ENCODE measurements around the gene EDC3. TPM values are rescaled to one million over a fixed set of nuclear protein-coding genes. Genes with fewer than 3 reads are reported as not detected.

EDC3 gene
- total RNA-seq, 2 donors from 2014 or later = 44.5 to 48.3 TPM

- Histone ChIP-seq H3K27me3 (ENCODE audit: control insufficient read depth, insufficient read depth, low read length, poor library complexity, severe bottlenecking) (no peaks in the 10 kb centered on the region), H3K9ac (ENCODE audit: extremely low read depth, low read length, poor library complexity, severe bottlenecking) (no peak overlapping the region), H3K4me1 (ENCODE audit: control insufficient read depth, insufficient read depth, low read length) (no peaks in the 10 kb centered on the region), H3K27ac (ENCODE audit: low read depth, low read length) (no peak overlapping the region), H3K4me3 (ENCODE audit: low read length) (no peak overlapping the region), H3K9me3 (ENCODE audit: control insufficient read depth, low read length) (no peaks in the 10 kb centered on the region), H3K36me3 (ENCODE audit: control insufficient read depth, insufficient read depth, low read length) (peaks cover 23% of the 10 kb centered on the region)
- Mint-ChIP-seq H3K27me3 (ENCODE audit: insufficient read depth) (no peaks in the 10 kb centered on the region), H3K4me1 (no peaks in the 10 kb centered on the region), H3K27ac (no peak overlapping the region), H3K4me3 (no peak overlapping the region), H3K36me3 (ENCODE audit: low read depth) (peaks cover 27% of the 10 kb centered on the region), H3K9me3 (no peaks in the 10 kb centered on the region)
- no peak for DNase-seq
- TF ChIP-seq CTCF (conservative IDR thresholded peaks at IDR 0.05) = no peak
- WGBS, 2 experiments (ENCODE audit: insufficient coverage in 1 of 2, insufficient read length in 1 of 2) = 89 to 95% methylated on average over 3 to 6 of the region's 7 CpGs
These were observed 42.3 kb downstream of the EDC3 start for GRCh38 chr15:74653426-74654102.

- TF ChIP-seq CTCF (conservative IDR thresholded peaks at IDR 0.05) = no peak
- H3K4me3 ChIP-seq (ENCODE audit: low read length) = no peak overlapping the region
- no peaks in the 10 kb centered on the region for H3K4me1 Mint-ChIP-seq
- H3K27me3 Mint-ChIP-seq (ENCODE audit: insufficient read depth) = no peaks in the 10 kb centered on the region
- H3K27me3 ChIP-seq (ENCODE audit: control insufficient read depth, insufficient read depth, low read length, poor library complexity, severe bottlenecking) = no peaks in the 10 kb centered on the region
- H3K4me1 ChIP-seq (ENCODE audit: control insufficient read depth, insufficient read depth, low read length) = no peaks in the 10 kb centered on the region
- WGBS, 2 experiments (ENCODE audit: insufficient coverage in 1 of 2, insufficient read length in 1 of 2) = 99 to 100% methylated on average over 3 of the region's 3 CpGs
- no peaks in the 10 kb centered on the region for H3K9me3 ChIP-seq (ENCODE audit: control insufficient read depth, low read length)
- no peak overlapping the region for H3K4me3 Mint-ChIP-seq
- peaks cover 28% of the 10 kb centered on the region for H3K36me3 Mint-ChIP-seq (ENCODE audit: low read depth)
- no peak overlapping the region for H3K27ac ChIP-seq (ENCODE audit: low read depth, low read length)
- H3K27ac Mint-ChIP-seq = no peak overlapping the region
- H3K9me3 Mint-ChIP-seq = no peaks in the 10 kb centered on the region
- DNase-seq = no peak
- H3K36me3 ChIP-seq (ENCODE audit: control insufficient read depth, insufficient read depth, low read length) = peaks cover 23% of the 10 kb centered on the region
- no peak overlapping the region for H3K9ac ChIP-seq (ENCODE audit: extremely low read depth, low read length, poor library complexity, severe bottlenecking)
These were observed 44.5 kb downstream of the EDC3 start for GRCh38 chr15:74651242-74651741.

GRCh38 chr15:74648051-74648842 lies 47.6 kb downstream of the EDC3 start:
- Mint-ChIP-seq H3K4me1 (peaks cover 16% of the 10 kb centered on the region), H3K27ac (no peak overlapping the region), H3K27me3 (ENCODE audit: insufficient read depth) (no peaks in the 10 kb centered on the region), H3K9me3 (no peaks in the 10 kb centered on the region), H3K4me3 (no peak overlapping the region), H3K36me3 (ENCODE audit: low read depth) (peaks cover 16% of the 10 kb centered on the region)
- Histone ChIP-seq H3K9ac (ENCODE audit: extremely low read depth, low read length, poor library complexity, severe bottlenecking) (no peak overlapping the region), H3K36me3 (ENCODE audit: control insufficient read depth, insufficient read depth, low read length) (peaks cover 14% of the 10 kb centered on the region), H3K4me3 (ENCODE audit: low read length) (no peak overlapping the region), H3K4me1 (ENCODE audit: control insufficient read depth, insufficient read depth, low read length) (peaks cover 8% of the 10 kb centered on the region), H3K27ac (ENCODE audit: low read depth, low read length) (no peak overlapping the region), H3K9me3 (ENCODE audit: control insufficient read depth, low read length) (no peaks in the 10 kb centered on the region), H3K27me3 (ENCODE audit: control insufficient read depth, insufficient read depth, low read length, poor library complexity, severe bottlenecking) (no peaks in the 10 kb centered on the region)
- WGBS, 2 experiments (ENCODE audit: insufficient coverage in 1 of 2, insufficient read length in 1 of 2) = 92 to 97% methylated on average over 4 to 5 of the region's 5 CpGs
- TF ChIP-seq CTCF (conservative IDR thresholded peaks at IDR 0.05) = no peak
- no peak for DNase-seq
